CD4-positive, alpha-beta T cell (primary cell): Measurements from ENCODE around the gene MYCBP2. TPM values are rescaled to one million over a fixed set of nuclear protein-coding genes. Genes with fewer than 3 reads are reported as not detected.

ENCODE experiments used
- ATAC-seq: fragments of 200-7000 bp; cut with Tn5 transposase; one replicate; pipeline ENCODE4 v1.10.0; 2022; ENCODE audit warnings: mild to moderate bottlenecking; ENCODE audit not compliant: poor library complexity
- CTCF ChIA-PET: fragments of 350-600 bp; sonication (Branson Sonifier 250); formaldehyde crosslinking; loops from one replicate; lab custom pipeline; 2021; ENCODE audit warnings: antibody characterized with exemption, inconsistent platforms; lab: Charles Lee
- POLR2A ChIA-PET: fragments of 350-600 bp; sonication (Branson Sonifier 250); formaldehyde crosslinking; loops from one replicate; lab custom pipeline; 2021; ENCODE audit warnings: antibody characterized with exemption, inconsistent platforms; lab: Charles Lee
- DNase-seq, 14 experiments: peaks; one replicate each; pipeline ENCODE4 v3.0.0-alpha.2; 2013 to 2020; ENCODE audit warnings: mixed read lengths in 2 of 14
- H3K27ac ChIP-seq, 2 donors: one replicate each; pipeline versions ENCODE4 v1.5.1 to v1.7.0; 2013; ENCODE audit warnings: low read length in 2 of 2, low read depth in 1 of 2, mild to moderate bottlenecking in 1 of 2
- H3K27me3 ChIP-seq, 2 experiments: 1 replicate in 1 of 2; 2 replicates in 1 of 2; pipeline versions ENCODE4 v1.6.1 to v1.7.0; 2013; ENCODE audit warnings: low read length in 2 of 2, control low read depth in 1 of 2, mild to moderate bottlenecking in 1 of 2, moderate library complexity in 1 of 2; ENCODE audit not compliant: insufficient read depth in 2 of 2, control insufficient read depth in 1 of 2
- H3K36me3 ChIP-seq: one replicate; pipeline ENCODE4 v1.6.1; 2013; ENCODE audit warnings: low read length, control low read depth; ENCODE audit not compliant: insufficient read depth
- H3K4me1 ChIP-seq: one replicate; pipeline ENCODE4 v1.6.1; 2013; ENCODE audit warnings: low read length, control low read depth; ENCODE audit not compliant: insufficient read depth
- H3K4me3 ChIP-seq: one replicate; pipeline ENCODE4 v1.5.1; 2013; ENCODE audit warnings: mild to moderate bottlenecking, low read length, moderate library complexity
- H3K9me3 ChIP-seq, 2 experiments: 1 replicate in 1 of 2; 2 replicates in 1 of 2; pipeline versions ENCODE4 v1.6.1 to v1.7.0; 2013; ENCODE audit warnings: low read length in 2 of 2, mild to moderate bottlenecking in 2 of 2, control low read depth in 1 of 2, moderate library complexity in 1 of 2; ENCODE audit not compliant: control insufficient read depth in 1 of 2, insufficient read depth in 1 of 2
- H3K27ac Mint-ChIP-seq: one replicate; pipeline ENCODE4 v1.8.0; 2020; ENCODE audit warnings: mixed read lengths
- H3K27me3 Mint-ChIP-seq: one replicate; pipeline ENCODE4 v1.8.0; 2021; ENCODE audit warnings: mixed read lengths
- H3K36me3 Mint-ChIP-seq: one replicate; pipeline ENCODE4 v1.8.0; 2021; ENCODE audit warnings: low read depth, mixed read lengths
- H3K4me1 Mint-ChIP-seq: one replicate; pipeline ENCODE4 v1.8.0; 2021; ENCODE audit warnings: low read depth, mixed read lengths
- H3K4me3 Mint-ChIP-seq: one replicate; pipeline ENCODE4 v1.8.0; 2020; ENCODE audit warnings: mild to moderate bottlenecking, mixed read lengths
- H3K9me3 Mint-ChIP-seq: one replicate; pipeline ENCODE4 v1.8.0; 2020; ENCODE audit warnings: mixed read lengths
- intact Hi-C, 2 experiments: fragments of 100-400 bp; cut with DNase I in 1 of 2; cut with micrococcal nuclease in 1 of 2; formaldehyde crosslinking; loops; one replicate each; pipeline versions ENCODE4 v1.15.1 to v1.9.0; 2023 to 2025; cut with DNase I, micrococcal nuclease
- total RNA-seq, 174 experiments: library from RNA in 2 of 174; stranded (reverse) in 2 of 174; gene quantifications; one replicate each; pipeline ENCODE4 v1.2.3 and lab custom pipeline; 2021 to 2026
- TF ChIP-seq, protein P1 (sequence below): fragments of 200-600 bp; IDR thresholded peaks from one replicate; pipeline ENCODE4 v1.8.0; 2022; ENCODE audit warnings: antibody characterized with exemption, mild to moderate bottlenecking

The MYCBP2 gene
- total RNA-seq, 2 experiments from 2014 or later, result 116 to 119 TPM

DNA sequence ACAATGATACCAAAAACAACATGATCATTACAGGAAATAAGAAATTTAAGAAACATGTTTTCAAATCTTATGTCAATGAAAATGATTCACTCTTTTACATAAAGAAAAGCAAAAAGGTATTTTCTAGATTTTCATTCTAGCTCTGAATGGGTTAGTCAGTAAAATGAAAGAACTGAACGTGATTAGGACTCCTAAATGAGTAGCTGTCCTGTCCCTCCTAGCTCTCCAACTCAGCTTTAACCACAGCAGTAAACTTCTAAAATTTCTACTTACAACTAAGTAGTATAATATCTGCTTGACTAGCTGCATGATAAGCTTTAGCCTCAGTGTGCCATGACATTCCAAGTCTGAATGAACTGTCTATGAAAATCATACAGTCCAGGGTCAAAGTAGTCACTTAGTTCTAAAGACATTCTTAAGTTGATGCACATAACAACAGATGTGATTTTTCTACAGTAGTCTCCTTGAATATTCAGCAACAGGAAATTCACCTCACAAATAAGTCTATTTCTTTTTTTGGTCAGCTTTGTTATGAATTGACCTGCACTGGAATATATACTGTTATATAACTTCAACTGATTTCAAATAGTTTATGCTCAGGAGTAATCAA lies 136.4 kb downstream of the MYCBP2 start:
- TF ChIP-seq, protein P1, sequence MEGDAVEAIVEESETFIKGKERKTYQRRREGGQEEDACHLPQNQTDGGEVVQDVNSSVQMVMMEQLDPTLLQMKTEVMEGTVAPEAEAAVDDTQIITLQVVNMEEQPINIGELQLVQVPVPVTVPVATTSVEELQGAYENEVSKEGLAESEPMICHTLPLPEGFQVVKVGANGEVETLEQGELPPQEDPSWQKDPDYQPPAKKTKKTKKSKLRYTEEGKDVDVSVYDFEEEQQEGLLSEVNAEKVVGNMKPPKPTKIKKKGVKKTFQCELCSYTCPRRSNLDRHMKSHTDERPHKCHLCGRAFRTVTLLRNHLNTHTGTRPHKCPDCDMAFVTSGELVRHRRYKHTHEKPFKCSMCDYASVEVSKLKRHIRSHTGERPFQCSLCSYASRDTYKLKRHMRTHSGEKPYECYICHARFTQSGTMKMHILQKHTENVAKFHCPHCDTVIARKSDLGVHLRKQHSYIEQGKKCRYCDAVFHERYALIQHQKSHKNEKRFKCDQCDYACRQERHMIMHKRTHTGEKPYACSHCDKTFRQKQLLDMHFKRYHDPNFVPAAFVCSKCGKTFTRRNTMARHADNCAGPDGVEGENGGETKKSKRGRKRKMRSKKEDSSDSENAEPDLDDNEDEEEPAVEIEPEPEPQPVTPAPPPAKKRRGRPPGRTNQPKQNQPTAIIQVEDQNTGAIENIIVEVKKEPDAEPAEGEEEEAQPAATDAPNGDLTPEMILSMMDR, result no peak
- CTCF ChIA-PET, result no interaction called here
- peaks cover 74% of the 10 kb centered on the region for H3K36me3 ChIP-seq
- H3K4me3 Mint-ChIP-seq, result no peak overlapping the region
- no peak overlapping the region for H3K27ac ChIP-seq
- no peaks in the 10 kb centered on the region for H3K27me3 ChIP-seq
- H3K4me1 Mint-ChIP-seq, result peaks cover 9% of the 10 kb centered on the region
- H3K27ac Mint-ChIP-seq, result peak overlapping the region; percentile 36
- intact Hi-C loops, result no loop called here
- H3K36me3 Mint-ChIP-seq, result peaks cover 70% of the 10 kb centered on the region
- POLR2A ChIA-PET, result no interaction called here
- no peaks in the 10 kb centered on the region for H3K9me3 ChIP-seq
- ATAC-seq (no peak), DNase-seq (no peak)
- no peaks in the 10 kb centered on the region for H3K27me3 Mint-ChIP-seq
- no peak overlapping the region for H3K4me3 ChIP-seq
- H3K4me1 ChIP-seq, result no peaks in the 10 kb centered on the region
- H3K9me3 Mint-ChIP-seq, result no peaks in the 10 kb centered on the region

DNA sequence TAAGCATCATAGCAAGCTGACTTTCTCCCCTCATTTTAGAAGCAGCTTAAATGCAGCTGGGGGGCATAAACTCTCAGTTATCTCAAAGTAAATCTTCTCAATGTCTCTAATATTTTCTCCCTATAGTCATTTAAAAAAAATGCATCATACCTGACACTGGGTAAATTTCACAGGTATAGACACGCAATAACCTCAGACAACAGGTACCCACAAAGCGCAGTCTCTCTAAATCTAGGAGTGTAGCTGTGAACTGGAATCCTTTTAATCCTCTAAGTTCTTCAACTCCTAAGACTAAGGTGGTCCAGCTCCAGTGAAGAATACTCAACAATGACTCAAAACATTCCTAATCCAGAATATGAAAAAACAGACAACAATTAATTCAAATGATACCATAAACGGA lies 141.2 kb downstream of the MYCBP2 start:
- POLR2A ChIA-PET, result interaction anchor here (2.0 kb wide), 1 partner anchor 293 kb away, joined by 6 read pairs; no protein-coding TSS in a partner anchor
- no peak overlapping the region for H3K4me3 ChIP-seq
- ATAC-seq (no peak), DNase-seq (no peak)
- no peaks in the 10 kb centered on the region for H3K4me1 ChIP-seq
- peak overlapping the region; percentile 21 for H3K27ac Mint-ChIP-seq
- peaks cover 81% of the 10 kb centered on the region for H3K36me3 ChIP-seq
- H3K27ac ChIP-seq, result no peak overlapping the region
- no peaks in the 10 kb centered on the region for H3K9me3 ChIP-seq
- H3K27me3 Mint-ChIP-seq, result no peaks in the 10 kb centered on the region
- TF ChIP-seq, protein P1, result no peak
- intact Hi-C loops, result no loop called here
- peaks cover 88% of the 10 kb centered on the region for H3K36me3 Mint-ChIP-seq
- H3K9me3 Mint-ChIP-seq, result no peaks in the 10 kb centered on the region
- H3K27me3 ChIP-seq, result no peaks in the 10 kb centered on the region
- H3K4me3 Mint-ChIP-seq, result no peak overlapping the region
- peaks cover 21% of the 10 kb centered on the region for H3K4me1 Mint-ChIP-seq
- CTCF ChIA-PET, result interaction anchor here (1.1 to 1.7 kb wide), 3 partner anchors 13 to 292 kb away, joined by 3 to 6 read pairs (median 5); no protein-coding TSS in a partner anchor

DNA sequence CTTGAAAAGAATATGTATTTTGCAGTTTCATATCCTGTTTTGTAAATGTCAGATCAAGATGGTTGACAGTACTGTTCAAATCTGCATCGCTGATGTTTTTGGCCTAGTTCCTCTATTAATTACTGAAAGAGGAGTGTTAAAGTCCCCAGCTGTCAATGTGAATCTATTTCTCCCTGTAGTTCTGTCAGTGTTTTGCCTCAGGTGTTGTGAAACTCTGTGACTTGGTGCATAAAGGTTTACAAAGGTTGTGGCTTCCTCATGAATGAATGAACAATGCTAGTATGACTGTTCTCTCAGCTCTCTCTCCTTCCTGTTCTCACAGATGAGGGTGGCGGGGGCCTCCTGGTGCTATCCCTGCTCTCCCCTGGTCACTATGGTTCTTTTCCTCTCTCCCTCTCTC lies 142.4 kb downstream of the MYCBP2 start:
- no peaks in the 10 kb centered on the region for H3K9me3 Mint-ChIP-seq
- no peaks in the 10 kb centered on the region for H3K27me3 Mint-ChIP-seq
- TF ChIP-seq, protein P1, result no peak
- Histone ChIP-seq H3K36me3 (peaks cover 86% of the 10 kb centered on the region), H3K27me3 (no peaks in the 10 kb centered on the region), H3K9me3 (no peaks in the 10 kb centered on the region), H3K4me1 (no peaks in the 10 kb centered on the region), H3K4me3 (no peak overlapping the region), H3K27ac (no peak overlapping the region)
- H3K4me1 Mint-ChIP-seq, result peaks cover 21% of the 10 kb centered on the region
- H3K4me3 Mint-ChIP-seq, result no peak overlapping the region
- intact Hi-C loops, result no loop called here
- ChIA-PET CTCF (interaction anchor here (1.3 to 1.7 kb wide), 2 partner anchors 292 to 294 kb away, joined by 4 to 5 read pairs; no protein-coding TSS in a partner anchor), POLR2A (interaction anchor here (0.9 to 1.0 kb wide), 2 partner anchors 8 to 142 kb away, joined by 4 to 5 read pairs; partner anchors contain the start of gene MYCBP2)
- DNase-seq (peak in 3 of 14 experiments; percentile 5 to 13 (median 12)), ATAC-seq (no peak)
- peaks cover 88% of the 10 kb centered on the region for H3K36me3 Mint-ChIP-seq
- H3K27ac Mint-ChIP-seq, result peak overlapping the region; percentile 19
